ENCODE results near the gene CCDC178.

Gene CCDC178, protein sequence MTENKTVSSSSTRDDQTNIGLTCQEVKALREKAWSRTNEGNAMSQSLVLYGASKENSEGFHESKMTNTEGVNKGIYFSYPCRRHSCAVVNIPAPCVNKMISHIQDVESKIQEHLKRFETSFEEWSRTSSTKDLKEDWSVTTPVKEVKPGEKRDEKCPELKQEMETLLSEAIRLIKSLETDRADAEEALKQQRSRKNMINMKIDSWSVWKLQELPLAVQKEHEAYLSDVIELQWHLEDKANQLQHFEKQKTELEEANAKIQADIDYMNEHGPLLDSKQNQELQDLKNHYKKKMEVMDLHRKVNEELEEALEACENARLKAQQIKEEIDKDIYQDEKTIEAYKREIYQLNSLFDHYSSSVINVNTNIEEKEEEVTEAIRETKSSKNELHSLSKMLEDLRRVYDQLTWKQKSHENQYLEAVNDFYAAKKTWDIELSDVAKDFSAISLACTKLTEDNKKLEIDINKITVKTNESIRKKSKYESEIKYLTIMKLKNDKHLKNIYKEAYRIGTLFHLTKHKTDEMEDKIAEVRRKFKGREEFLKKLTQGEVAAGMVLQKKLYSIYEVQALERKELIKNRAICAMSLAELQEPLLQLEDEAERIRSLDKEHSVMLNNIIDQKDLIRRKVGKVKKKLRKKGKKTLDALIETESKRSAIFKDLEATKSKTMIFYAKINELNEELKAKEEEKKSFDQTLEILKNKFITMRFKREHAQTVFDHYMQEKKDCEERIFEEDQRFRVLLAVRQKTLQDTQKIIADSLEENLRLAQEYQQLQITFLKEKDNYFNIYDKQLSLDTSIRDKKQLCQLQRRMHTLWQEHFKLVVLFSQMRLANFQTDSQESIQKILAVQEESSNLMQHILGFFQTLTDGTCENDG

DNA sequence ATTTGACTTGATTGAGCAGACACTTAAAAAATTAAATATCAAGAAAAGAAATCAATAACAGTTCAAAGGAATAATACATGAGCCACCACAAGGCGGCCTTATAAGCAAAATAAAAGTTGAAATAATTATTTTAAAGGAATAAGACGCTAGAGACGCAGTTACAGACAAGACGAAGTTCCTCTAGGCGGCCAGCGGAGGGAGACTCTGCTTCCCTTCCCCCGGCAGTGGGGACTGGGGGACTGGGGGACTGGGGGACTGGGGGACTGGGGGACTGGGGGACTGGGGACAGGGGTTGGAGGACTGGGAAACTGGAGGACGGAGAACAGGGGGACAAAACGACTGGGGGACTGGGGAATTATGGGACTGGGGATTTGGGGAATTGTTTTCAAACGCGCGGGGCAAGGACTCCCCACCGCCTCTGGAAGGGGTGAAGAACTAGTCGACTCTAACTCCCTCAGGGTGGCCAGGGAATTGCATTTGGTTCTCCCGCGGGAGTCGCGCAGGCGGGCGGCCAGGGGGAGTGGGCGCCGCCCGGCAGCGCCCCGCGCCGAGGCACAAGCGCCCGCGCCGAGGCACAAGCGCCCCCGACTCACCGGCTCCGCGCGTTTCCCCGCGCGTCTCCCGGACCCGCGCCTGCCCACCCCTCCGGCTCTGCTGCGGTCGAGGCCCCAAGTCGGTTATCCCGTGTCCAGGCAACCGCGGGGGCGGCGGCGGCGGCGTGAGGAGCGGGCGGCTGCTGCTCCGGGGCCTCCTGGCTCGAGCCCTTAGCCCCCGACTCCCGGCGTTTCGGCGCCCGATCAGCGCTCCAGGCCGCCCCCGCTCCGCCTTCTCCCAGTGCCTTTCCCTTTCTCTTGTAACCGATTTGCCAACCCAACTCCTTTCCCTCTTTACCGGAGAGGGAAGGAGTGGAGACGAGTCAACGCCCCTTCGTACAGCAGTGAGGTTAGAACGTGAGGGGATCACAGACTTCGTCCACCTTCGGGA is at the start of gene CCDC178:
Gene CCDC178, minus strand, starts transcription at position 662 of the 984 bp plus-strand sequence. CDS start 28,633 bp downstream, outside the sequence.
- H3K4me3 ChIP-seq (ENCODE audit: control insufficient read depth, low read depth, low read length): no peak within 1 kb of the TSS
- TF ChIP-seq, protein P1, sequence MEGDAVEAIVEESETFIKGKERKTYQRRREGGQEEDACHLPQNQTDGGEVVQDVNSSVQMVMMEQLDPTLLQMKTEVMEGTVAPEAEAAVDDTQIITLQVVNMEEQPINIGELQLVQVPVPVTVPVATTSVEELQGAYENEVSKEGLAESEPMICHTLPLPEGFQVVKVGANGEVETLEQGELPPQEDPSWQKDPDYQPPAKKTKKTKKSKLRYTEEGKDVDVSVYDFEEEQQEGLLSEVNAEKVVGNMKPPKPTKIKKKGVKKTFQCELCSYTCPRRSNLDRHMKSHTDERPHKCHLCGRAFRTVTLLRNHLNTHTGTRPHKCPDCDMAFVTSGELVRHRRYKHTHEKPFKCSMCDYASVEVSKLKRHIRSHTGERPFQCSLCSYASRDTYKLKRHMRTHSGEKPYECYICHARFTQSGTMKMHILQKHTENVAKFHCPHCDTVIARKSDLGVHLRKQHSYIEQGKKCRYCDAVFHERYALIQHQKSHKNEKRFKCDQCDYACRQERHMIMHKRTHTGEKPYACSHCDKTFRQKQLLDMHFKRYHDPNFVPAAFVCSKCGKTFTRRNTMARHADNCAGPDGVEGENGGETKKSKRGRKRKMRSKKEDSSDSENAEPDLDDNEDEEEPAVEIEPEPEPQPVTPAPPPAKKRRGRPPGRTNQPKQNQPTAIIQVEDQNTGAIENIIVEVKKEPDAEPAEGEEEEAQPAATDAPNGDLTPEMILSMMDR (IDR thresholded peaks at IDR 0.05; ENCODE audit: control insufficient read depth, insufficient read depth, low read depth, low read length, missing control alignments): no peak

DNA sequence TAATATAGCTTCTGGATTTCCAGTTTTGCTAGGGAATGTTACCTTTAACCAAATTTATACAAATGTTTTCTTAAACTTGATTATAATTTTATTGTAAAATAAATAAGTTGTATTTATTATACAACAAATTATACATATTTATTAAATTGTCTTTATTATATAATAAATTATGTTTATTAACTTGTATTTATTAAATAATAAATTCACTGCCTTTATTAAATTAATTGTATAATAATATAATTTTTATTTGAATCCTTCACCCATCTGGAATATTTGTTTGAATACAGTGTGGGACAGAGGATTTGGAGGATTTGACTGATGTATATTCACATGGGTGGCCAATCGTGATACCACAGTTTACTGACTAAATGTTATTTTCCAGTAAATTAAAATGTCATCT is 43.4 kb upstream of the CCDC178 start:
- DNase-seq (ENCODE audit: low read depth): no peak
- TF ChIP-seq, protein P1 (IDR thresholded peaks at IDR 0.05; ENCODE audit: control insufficient read depth, insufficient read depth, low read depth, low read length, missing control alignments): no peak

More for the DNA sequence above, at the start of gene CCDC178:
- no peak for DNase-seq (ENCODE audit: low read depth)

DNA sequence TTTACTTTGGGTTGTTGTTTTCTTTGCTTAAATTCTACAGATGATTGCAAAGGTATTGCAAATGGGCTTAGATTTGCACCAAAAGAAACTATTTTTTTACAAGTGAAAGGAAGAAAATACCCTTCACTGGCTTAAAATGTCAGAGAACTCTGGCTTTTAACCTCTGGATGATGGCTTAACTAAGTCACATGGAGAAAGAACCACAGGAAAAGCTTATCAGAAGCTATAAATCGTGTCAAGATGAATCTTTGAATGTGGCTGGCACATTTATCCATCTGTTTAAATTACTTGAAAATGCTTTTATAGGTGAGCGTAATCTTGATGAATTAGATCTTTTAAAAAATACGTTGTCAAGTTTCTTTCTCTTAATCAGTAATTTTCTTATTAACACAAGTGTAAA is 32.0 kb upstream of the CCDC178 start:
- H3K4me3 ChIP-seq (ENCODE audit: control insufficient read depth, low read depth, low read length): no peak overlapping the region
- TF ChIP-seq, protein P1 (IDR thresholded peaks at IDR 0.05; ENCODE audit: control insufficient read depth, insufficient read depth, low read depth, low read length, missing control alignments): no peak
- no peak for DNase-seq (ENCODE audit: low read depth)

More for the DNA sequence above, 43.4 kb upstream of the CCDC178 start:
- H3K4me3 ChIP-seq (ENCODE audit: control insufficient read depth, low read depth, low read length): no peak overlapping the region

DNA sequence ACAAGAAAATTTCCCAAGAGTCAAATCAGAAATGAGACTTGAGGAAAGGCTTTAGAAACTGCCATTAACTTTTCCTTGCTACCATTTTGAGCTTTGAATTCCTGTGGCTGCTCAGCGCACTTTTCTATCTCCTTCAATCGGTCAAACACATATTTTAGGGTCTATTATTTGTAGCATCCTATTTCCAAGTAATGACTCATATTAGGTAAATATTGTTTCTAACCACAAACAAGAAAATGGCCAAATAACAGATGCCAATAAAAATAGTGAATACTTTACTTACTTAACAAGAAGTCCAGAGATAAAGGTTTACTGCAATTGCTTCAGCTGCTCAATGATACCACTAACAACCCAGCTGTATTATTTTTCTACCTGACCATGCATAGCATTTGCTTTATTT is 29.7 kb upstream of the CCDC178 start:
- H3K4me3 ChIP-seq (ENCODE audit: control insufficient read depth, low read depth, low read length): no peak overlapping the region
- TF ChIP-seq, protein P1 (IDR thresholded peaks at IDR 0.05; ENCODE audit: control insufficient read depth, insufficient read depth, low read depth, low read length, missing control alignments): no peak
- DNase-seq (ENCODE audit: low read depth): no peak

DNA sequence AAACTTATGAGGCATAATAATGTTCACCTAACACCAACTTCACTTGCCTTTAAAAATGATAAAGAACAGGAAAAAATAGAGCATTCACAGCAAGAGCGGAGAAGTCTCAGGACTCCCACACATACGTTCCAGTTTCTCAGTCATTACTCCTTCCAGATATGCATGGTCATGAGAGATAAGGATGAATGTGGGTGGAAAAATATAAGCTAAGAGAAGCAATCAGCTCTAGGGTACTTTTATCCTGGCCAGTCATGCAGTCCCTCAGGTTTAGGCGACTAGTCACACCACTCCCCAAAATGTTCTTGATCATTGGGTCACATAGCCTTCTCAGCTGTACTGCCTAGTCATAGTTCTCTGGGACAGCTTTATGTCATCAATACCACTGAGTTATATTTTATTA is 29.2 kb upstream of the CCDC178 start:
- TF ChIP-seq, protein P1 (IDR thresholded peaks at IDR 0.05; ENCODE audit: control insufficient read depth, insufficient read depth, low read depth, low read length, missing control alignments): no peak
- H3K4me3 ChIP-seq (ENCODE audit: control insufficient read depth, low read depth, low read length): no peak overlapping the region
- DNase-seq (ENCODE audit: low read depth): no peak

DNA sequence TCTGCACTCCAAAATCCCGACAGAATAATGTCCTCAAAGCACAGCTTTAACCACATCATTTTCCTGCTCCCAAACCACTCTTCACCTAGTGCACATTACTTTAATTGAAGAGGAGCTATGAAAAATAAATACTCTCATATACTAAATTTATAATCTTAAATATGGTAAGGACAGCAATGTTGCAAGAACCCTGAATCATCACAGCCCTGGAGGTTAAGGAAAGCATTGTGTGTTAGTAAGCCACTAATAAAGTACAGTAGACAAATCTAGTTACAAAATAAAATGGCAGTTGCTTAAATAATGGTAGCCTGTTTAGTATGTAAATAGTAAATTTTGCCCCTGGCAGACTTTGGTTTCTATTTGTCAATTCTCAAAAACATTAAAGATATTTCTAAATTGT is 27.0 kb upstream of the CCDC178 start:
- TF ChIP-seq, protein P1 (IDR thresholded peaks at IDR 0.05; ENCODE audit: control insufficient read depth, insufficient read depth, low read depth, low read length, missing control alignments): no peak
- no peak overlapping the region for H3K4me3 ChIP-seq (ENCODE audit: control insufficient read depth, low read depth, low read length)
- no peak for DNase-seq (ENCODE audit: low read depth)
